ENCODE results near the gene ADAT3.
"Not testable (repeated sequence)": the region's sequence is repeated elsewhere in the genome, so short reads cannot be mapped to it uniquely, and the experiment has no call there.

GRCh38 chr19:1876496-1877279 is 28.5 kb upstream of the ADAT3 start:
- TF ChIP-seq CTCF (IDR thresholded peaks at IDR 0.05 in 8 of 11, conservative IDR thresholded peaks at IDR 0.05 in 3 of 11); POLR2AphosphoS5 (IDR thresholded peaks at IDR 0.05); POLR2A (IDR thresholded peaks at IDR 0.05): not testable (repeated sequence)

All from spleen (tissue), 7 donors.